Spleen (tissue), 7 donors: ENCODE data around the gene PLCB1.

Experiments used
- POLR2A ChIP-seq, 3 donors: fragments of 450-650 bp; IDR thresholded peaks; one replicate each; pipeline ENCODE4 v1.5.1; 2017; ENCODE audit warnings: antibody characterized with exemption in 3 of 3, mild to moderate bottlenecking in 1 of 3
- POLR2AphosphoS5 ChIP-seq, 3 donors: sonication (generic); formaldehyde crosslinking; IDR thresholded peaks; one replicate each; pipeline ENCODE4 v1.5.1; 2017; ENCODE audit warnings: antibody characterized with exemption in 3 of 3
- TF ChIP-seq, protein P1 (sequence below), 11 experiments: fragments of 200-600 bp in 7 of 11; fragments of 450-650 bp in 4 of 11; sonication (generic) in 4 of 11; IDR thresholded peaks in 8 of 11; conservative IDR thresholded peaks in 3 of 11; 1 replicate in 7 of 11; 2 replicates in 4 of 11; pipeline versions ENCODE4 v1.4.0 to v1.8.0; 2016 to 2021; ENCODE audit warnings: antibody characterized with exemption in 11 of 11, inconsistent platforms in 4 of 11, mild to moderate bottlenecking in 1 of 11
- donor health status: DM: no; HTN: no; CAD: no; lungs with moderate emphysema.
- donor health status: DM: no; HTN: no; CAD: no.
- donor health status: DM: no; HTN: no; CAD: no.

DNA sequence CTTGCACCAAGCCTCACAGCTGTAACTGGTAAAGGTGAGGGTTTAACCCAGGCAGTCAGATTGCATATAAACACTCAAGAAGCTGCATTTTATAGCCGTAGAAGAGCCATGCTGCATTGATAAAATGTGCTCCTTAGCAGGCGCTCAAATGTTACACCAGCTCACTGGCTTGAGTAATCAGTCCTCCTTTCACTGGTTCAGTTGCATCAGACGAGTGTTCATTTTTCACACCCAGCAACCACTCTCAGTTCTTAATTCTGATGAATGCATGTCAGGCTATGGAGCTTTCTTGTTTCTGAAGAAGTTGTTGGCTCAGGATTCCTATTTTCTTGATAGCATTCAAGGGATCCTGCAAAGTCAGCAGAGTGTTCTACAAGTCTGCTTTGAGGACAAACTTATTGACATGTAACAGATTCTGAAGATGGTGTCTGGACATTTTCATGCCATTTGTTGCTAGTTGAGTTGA, 198.3 kb downstream of the PLCB1 start:
- TF ChIP-seq, protein P1, sequence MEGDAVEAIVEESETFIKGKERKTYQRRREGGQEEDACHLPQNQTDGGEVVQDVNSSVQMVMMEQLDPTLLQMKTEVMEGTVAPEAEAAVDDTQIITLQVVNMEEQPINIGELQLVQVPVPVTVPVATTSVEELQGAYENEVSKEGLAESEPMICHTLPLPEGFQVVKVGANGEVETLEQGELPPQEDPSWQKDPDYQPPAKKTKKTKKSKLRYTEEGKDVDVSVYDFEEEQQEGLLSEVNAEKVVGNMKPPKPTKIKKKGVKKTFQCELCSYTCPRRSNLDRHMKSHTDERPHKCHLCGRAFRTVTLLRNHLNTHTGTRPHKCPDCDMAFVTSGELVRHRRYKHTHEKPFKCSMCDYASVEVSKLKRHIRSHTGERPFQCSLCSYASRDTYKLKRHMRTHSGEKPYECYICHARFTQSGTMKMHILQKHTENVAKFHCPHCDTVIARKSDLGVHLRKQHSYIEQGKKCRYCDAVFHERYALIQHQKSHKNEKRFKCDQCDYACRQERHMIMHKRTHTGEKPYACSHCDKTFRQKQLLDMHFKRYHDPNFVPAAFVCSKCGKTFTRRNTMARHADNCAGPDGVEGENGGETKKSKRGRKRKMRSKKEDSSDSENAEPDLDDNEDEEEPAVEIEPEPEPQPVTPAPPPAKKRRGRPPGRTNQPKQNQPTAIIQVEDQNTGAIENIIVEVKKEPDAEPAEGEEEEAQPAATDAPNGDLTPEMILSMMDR (IDR thresholded peaks at IDR 0.05 in 8 of 11, conservative IDR thresholded peaks at IDR 0.05 in 3 of 11): no peak
- TF ChIP-seq POLR2AphosphoS5 (IDR thresholded peaks at IDR 0.05): no peak
- no peak for TF ChIP-seq POLR2A (IDR thresholded peaks at IDR 0.05)
